Measurements from ENCODE around the gene PHPT1. TPM values are rescaled to one million over a fixed set of nuclear protein-coding genes. Genes with fewer than 3 reads are reported as not detected.
"Not testable (repeated sequence)": the region's sequence is repeated elsewhere in the genome, so short reads cannot be mapped to it uniquely, and the experiment has no call there.

Gene PHPT1
- total and polyA plus RNA-seq, 2 of the 13 experiments (the other 11 are each of a cell fraction or from before 2014, with no cell fraction given), result 189 to 192 TPM

DNA sequence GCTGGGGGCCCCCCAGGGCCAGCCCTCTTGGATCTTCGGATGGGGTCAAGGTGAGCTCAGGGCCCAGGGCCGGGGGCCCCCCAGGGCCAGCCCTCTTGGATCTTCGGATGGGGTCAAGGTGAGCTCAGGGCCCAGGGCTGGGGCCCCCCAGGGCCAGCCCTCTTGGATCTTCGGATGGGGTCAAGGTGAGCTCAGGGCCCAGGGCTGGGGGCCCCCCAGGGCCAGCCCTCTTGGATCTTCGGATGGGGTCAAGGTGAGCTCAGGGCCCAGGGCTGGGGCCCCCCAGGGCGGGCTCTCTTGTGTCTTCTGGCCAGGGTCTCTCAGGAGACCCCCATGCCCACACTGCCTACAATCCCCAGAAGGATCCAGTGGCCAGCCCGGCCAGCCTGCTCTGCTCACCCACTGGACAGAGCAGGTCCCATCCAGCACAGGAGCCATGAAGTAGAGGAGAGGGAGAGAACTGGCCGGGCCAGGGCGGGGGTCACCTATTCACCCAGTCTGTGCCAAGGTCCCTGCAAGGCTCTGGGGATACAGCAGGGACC lies 46.1 kb upstream of the PHPT1 start:
- H3K9me3 ChIP-seq (ENCODE audit: low read length); BruUV-seq (replicated peaks); H3K4me3 ChIP-seq (replicated peaks in 1 of 3; ENCODE audit: insufficient read depth in 1 of 3, low read depth in 2 of 3, low read length in 3 of 3); ATAC-seq; H2AFZ ChIP-seq (ENCODE audit: low read length); POLR2A ChIA-PET; H4K20me1 ChIP-seq (ENCODE audit: insufficient read depth, low read length); H3K36me3 ChIP-seq (replicated peaks in 1 of 2; ENCODE audit: control insufficient read depth in 1 of 2, insufficient read depth in 2 of 2, low read length in 2 of 2); H3K27me3 ChIP-seq (ENCODE audit: control insufficient read depth in 1 of 2, insufficient read depth in 2 of 2, low read length in 2 of 2); in situ Hi-C loops (cut with HindIII; ENCODE audit: extremely low pct_ligation_motif_present, low pct_unique_long_range_greater_than_20kb); CTCF ChIA-PET (ENCODE audit: low intra/inter-chr PET ratio, low total read pairs); H3K9ac ChIP-seq (ENCODE audit: insufficient read depth, low read depth, low read length); H3K4me2 ChIP-seq (ENCODE audit: low read depth, low read length); FAIRE-seq; DNase-seq (ENCODE audit: low spot score); intact Hi-C loops (cut with micrococcal nuclease; ENCODE audit: unreplicated experiment); TF ChIP-seq NR2F6 (CRISPR knock-in tag; IDR thresholded peaks at IDR 0.05): not testable (repeated sequence)
- 100% methylated on average over 4 of the region's 9 CpGs for WGBS (ENCODE audit: low lambda C conversion rate)
- peak; percentile 36; the same call in 1 of the 2 replicates for TF ChIP-seq NR2F6 (IDR thresholded peaks at IDR 0.05)
- 0 out of 2 replicates have a peak, but pooled peaks have one; percentile 10 for TF ChIP-seq CENPT (CRISPR knock-in tag; IDR thresholded peaks at IDR 0.05; ENCODE audit: low read depth)
- TF ChIP-seq AGO1 (IDR thresholded peaks at IDR 0.05; ENCODE audit: low read depth, low read length, poor library complexity, severe bottlenecking), result peak; percentile 89
- TF ChIP-seq TAF15 (IDR thresholded peaks at IDR 0.05; ENCODE audit: low read depth, low read length, poor library complexity, severe bottlenecking), result peak; percentile 9
- peaks cover 49% of the 10 kb centered on the region for H3K79me2 ChIP-seq (ENCODE audit: insufficient read depth, low read length)
- H3K27ac ChIP-seq (ENCODE audit: extremely low read length, insufficient read depth, low read length), result peak overlapping the region; percentile 8
- H3K4me1 ChIP-seq (ENCODE audit: insufficient read depth, low read length), result peaks cover 61% of the 10 kb centered on the region

DNA sequence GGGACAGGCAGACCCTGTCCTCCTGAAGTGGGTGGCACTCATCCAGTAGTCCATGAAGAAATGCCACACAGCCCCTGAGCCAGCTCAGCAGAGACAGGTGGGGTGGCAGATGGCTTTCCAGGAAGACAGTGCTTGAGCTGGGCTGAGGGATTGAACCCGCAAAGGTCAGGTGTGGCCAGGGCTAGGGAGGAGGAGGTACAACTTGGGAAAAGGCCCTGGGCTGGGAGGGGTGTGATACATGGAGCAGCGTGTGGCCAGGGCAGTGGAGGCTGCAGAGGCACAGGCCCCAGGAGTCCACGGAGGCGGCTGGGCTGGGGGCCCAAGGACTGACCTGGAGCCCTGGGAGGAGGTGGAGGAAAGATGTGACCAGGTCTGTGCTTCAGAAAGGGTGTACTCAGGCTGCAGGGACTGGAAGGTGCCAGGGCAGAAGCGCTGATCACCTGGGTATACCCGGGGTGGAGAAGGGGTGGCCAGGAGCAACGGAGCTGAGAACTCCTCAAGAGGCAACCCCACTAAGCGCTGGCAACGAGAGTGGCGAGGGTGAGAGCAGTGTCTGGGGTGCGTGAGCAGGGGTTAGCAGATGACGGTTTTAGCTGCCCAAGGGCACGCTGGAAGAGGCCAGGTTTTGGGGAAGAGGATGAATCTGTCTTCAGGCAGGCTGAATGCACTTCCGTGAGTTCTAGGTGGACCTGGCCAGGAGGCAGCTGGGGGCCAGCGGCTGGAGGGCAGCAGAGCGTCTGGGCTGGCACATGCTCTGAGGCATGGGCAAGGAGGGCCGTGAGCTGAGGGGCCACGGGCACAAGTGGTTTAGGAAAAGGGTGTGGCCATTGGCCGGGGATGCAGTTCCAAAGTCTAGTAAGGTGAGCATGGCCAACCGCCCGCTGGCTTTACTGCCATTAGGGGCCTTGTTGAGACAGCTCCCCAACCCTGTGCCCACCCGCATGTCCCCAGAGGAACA lies 45.4 kb upstream of the PHPT1 start:
- peaks cover 54% of the 10 kb centered on the region for H3K4me1 ChIP-seq (ENCODE audit: insufficient read depth, low read length)
- peaks cover 50% of the 10 kb centered on the region for H3K79me2 ChIP-seq (ENCODE audit: insufficient read depth, low read length)
- no peaks in the 10 kb centered on the region; the same call in none of the 2 replicates for H4K20me1 ChIP-seq (ENCODE audit: insufficient read depth, low read length)
- no peak for DNase-seq (ENCODE audit: low spot score)
- POLR2A ChIA-PET, result no interaction called here
- no peak for FAIRE-seq
- intact Hi-C loops (cut with micrococcal nuclease; ENCODE audit: unreplicated experiment) (no loop called here), in situ Hi-C loops (cut with HindIII; ENCODE audit: extremely low pct_ligation_motif_present, low pct_unique_long_range_greater_than_20kb) (no loop called here)
- no peak overlapping the region for H3K9ac ChIP-seq (ENCODE audit: insufficient read depth, low read depth, low read length)
- peaks cover 0 to 2% of the 10 kb centered on the region in 2 experiments; a peak in 3 of 5 replicates for H3K36me3 ChIP-seq (replicated peaks in 1 of 2; ENCODE audit: control insufficient read depth in 1 of 2, insufficient read depth in 2 of 2, low read length in 2 of 2)
- no peak overlapping the region for H3K4me3 ChIP-seq (replicated peaks in 1 of 3; ENCODE audit: insufficient read depth in 1 of 3, low read depth in 2 of 3, low read length in 3 of 3)
- 95% methylated on average over 22 of the region's 22 CpGs for WGBS (ENCODE audit: low lambda C conversion rate)
- H3K9me3 ChIP-seq (ENCODE audit: low read length), result no peaks in the 10 kb centered on the region
- H2AFZ ChIP-seq (ENCODE audit: low read length), result no peak overlapping the region
- CTCF ChIA-PET (ENCODE audit: low intra/inter-chr PET ratio, low total read pairs), result no interaction called here
- peak overlapping the region; percentile 8 for H3K27ac ChIP-seq (ENCODE audit: extremely low read length, insufficient read depth, low read length)
- no peak overlapping the region for H3K4me2 ChIP-seq (ENCODE audit: low read depth, low read length)
- no peak for ATAC-seq
- no TSS peak for BruUV-seq (replicated peaks)
- no peaks in the 10 kb centered on the region for H3K27me3 ChIP-seq (ENCODE audit: control insufficient read depth in 1 of 2, insufficient read depth in 2 of 2, low read length in 2 of 2)
- TF ChIP-seq ADNP (CRISPR knock-in tag; IDR thresholded peaks at IDR 0.05), result no peak
- no peak for TF ChIP-seq NAIF1 (CRISPR knock-in tag; IDR thresholded peaks at IDR 0.05; ENCODE audit: borderline replicate concordance)
- TF ChIP-seq ZNF468 (CRISPR knock-in tag; IDR thresholded peaks at IDR 0.05), result no peak
- no peak for TF ChIP-seq ZBTB21 (CRISPR knock-in tag; IDR thresholded peaks at IDR 0.05)
- no peak for TF ChIP-seq ZNF20 (CRISPR knock-in tag; IDR thresholded peaks at IDR 0.05)
- TF ChIP-seq, protein P1, sequence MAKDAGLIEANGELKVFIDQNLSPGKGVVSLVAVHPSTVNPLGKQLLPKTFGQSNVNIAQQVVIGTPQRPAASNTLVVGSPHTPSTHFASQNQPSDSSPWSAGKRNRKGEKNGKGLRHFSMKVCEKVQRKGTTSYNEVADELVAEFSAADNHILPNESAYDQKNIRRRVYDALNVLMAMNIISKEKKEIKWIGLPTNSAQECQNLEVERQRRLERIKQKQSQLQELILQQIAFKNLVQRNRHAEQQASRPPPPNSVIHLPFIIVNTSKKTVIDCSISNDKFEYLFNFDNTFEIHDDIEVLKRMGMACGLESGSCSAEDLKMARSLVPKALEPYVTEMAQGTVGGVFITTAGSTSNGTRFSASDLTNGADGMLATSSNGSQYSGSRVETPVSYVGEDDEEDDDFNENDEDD (CRISPR knock-in tag; IDR thresholded peaks at IDR 0.05; ENCODE audit: borderline replicate concordance), result no peak
- TF ChIP-seq, protein P2, sequence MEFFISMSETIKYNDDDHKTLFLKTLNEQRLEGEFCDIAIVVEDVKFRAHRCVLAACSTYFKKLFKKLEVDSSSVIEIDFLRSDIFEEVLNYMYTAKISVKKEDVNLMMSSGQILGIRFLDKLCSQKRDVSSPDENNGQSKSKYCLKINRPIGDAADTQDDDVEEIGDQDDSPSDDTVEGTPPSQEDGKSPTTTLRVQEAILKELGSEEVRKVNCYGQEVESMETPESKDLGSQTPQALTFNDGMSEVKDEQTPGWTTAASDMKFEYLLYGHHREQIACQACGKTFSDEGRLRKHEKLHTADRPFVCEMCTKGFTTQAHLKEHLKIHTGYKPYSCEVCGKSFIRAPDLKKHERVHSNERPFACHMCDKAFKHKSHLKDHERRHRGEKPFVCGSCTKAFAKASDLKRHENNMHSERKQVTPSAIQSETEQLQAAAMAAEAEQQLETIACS (CRISPR knock-in tag; IDR thresholded peaks at IDR 0.05), result no peak
- TF ChIP-seq, protein P3, sequence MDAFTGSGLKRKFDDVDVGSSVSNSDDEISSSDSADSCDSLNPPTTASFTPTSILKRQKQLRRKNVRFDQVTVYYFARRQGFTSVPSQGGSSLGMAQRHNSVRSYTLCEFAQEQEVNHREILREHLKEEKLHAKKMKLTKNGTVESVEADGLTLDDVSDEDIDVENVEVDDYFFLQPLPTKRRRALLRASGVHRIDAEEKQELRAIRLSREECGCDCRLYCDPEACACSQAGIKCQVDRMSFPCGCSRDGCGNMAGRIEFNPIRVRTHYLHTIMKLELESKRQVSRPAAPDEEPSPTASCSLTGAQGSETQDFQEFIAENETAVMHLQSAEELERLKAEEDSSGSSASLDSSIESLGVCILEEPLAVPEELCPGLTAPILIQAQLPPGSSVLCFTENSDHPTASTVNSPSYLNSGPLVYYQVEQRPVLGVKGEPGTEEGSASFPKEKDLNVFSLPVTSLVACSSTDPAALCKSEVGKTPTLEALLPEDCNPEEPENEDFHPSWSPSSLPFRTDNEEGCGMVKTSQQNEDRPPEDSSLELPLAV (CRISPR knock-in tag; conservative IDR thresholded peaks at IDR 0.05; ENCODE audit: low read depth), result no peak

Measured in HepG2 (cell line).